ENCODE data around the gene HSPG2.

DNA sequence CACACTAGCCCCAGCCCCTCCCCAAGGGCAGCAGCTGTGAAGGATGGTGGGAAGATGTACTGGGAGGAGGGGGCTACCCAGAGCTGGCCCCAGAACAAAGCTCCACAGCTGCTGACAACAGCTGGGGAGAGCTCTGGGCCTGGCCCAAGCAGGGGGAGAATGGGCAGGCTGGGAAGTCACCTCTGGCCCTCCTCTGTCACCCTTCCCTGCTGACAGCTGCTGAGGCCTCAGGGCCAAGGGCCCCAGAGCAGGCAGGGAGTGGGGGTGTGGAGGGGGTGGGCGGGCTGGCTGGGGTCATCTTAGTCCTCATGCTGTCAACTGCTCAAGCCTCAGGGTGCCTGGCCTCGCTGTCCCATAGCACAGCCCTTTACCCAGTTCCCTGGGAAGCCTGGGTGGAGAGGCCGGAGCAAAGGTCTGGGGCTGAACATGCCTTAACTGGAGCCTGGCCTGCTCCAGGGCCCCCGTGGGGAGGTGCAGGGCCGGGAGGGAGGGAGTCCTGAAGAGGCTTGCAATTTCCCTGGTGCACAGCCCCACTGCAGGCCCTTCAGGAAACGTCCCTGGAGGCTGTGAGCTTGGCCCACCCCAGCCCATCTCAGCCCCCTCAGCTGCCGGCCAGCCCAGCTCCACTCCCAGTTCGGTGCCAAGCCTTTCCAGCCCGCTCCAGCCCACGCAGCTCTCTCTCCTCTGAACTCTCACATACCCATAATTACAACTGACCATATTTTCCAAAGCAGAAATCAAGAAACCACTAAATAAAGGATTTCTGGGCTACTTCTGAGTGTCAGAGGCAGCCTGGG is 25.7 kb downstream of the HSPG2 start:
- TF ChIP-seq CTCF (conservative IDR thresholded peaks at IDR 0.05; ENCODE audit: low read length) (no peak), EZH2phosphoT487 (IDR thresholded peaks at IDR 0.05; ENCODE audit: borderline replicate concordance, low read depth, low read length) (no peak)
